ENCODE data around the gene MAML1.

DNA sequence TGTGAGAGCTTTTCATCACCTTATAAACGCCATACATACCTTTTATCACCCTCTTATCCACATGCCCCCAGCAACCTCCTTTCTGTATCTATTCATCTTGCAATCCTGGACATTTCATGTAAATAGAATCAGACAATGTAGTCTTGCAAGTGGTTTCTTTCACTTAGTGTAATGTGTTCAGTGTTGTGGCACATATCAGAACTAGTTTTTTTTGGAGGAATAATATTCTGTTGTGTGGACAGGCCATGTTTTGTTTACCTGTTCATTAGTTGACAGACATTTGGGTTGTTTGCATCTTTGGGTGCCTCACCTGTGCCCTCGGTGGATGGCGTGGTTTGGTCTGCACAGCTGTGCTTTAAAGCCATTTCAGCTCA is 89.4 kb downstream of the MAML1 start:
- TF ChIP-seq, protein P1, sequence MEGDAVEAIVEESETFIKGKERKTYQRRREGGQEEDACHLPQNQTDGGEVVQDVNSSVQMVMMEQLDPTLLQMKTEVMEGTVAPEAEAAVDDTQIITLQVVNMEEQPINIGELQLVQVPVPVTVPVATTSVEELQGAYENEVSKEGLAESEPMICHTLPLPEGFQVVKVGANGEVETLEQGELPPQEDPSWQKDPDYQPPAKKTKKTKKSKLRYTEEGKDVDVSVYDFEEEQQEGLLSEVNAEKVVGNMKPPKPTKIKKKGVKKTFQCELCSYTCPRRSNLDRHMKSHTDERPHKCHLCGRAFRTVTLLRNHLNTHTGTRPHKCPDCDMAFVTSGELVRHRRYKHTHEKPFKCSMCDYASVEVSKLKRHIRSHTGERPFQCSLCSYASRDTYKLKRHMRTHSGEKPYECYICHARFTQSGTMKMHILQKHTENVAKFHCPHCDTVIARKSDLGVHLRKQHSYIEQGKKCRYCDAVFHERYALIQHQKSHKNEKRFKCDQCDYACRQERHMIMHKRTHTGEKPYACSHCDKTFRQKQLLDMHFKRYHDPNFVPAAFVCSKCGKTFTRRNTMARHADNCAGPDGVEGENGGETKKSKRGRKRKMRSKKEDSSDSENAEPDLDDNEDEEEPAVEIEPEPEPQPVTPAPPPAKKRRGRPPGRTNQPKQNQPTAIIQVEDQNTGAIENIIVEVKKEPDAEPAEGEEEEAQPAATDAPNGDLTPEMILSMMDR (IDR thresholded peaks at IDR 0.05): no peak
- no peak for TF ChIP-seq POLR2A (IDR thresholded peaks at IDR 0.05)
- no peak for TF ChIP-seq POLR2AphosphoS5 (IDR thresholded peaks at IDR 0.05)
